HG02610 (cell line): ENCODE data around the gene CNNM1.

Experiments
- ATAC-seq: cut with Tn5 transposase; IDR thresholded peaks from one replicate; pipeline ENCODE4 v1.9.1; 2021; ENCODE audit warnings: mild to moderate bottlenecking, moderate library complexity; ENCODE audit not compliant: unreplicated experiment

The CNNM1 gene

DNA sequence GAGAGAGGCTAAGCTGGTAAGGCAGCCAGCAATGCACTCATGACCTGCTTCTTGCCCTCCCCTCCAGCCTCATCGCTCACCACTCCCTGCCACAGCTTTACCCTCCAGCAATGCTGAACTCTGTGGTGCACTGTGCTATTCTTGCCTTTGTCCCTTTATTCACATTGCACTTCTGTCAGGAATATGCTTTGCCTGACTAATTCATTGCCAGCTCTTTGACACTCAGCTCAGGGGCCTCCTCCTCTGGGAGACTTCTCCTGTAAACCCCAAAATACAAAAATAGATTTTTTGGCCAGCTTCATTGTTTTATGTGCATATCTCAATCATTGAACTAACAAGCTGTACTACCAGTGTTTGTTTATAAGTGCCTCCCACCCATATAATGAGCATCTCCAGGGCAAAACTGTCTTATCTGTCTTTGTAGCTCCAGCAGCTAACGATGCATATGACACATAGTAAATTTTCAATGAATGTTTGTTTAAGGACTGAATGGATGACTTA, 8.2 kb downstream of the CNNM1 start:
- no peak for ATAC-seq

DNA sequence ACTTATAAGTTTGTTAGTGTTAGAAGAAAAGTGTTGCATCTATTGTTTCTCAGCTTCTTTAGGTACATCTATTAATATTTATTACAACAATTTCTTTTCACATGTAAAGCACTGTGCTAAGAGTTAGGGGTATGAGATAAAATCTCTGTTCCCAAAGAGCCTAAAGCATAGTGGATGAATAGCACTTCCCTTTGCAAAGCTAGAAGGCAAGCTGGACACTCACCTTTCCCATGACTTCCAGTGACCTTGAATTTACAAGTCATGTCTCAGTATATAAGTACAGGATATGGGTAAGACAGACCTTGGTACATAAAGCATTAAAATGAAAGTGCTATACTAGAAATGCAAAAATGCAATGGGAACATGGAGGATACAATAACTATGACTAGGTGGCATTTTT, 8.7 kb downstream of the CNNM1 start:
- no peak for ATAC-seq

DNA sequence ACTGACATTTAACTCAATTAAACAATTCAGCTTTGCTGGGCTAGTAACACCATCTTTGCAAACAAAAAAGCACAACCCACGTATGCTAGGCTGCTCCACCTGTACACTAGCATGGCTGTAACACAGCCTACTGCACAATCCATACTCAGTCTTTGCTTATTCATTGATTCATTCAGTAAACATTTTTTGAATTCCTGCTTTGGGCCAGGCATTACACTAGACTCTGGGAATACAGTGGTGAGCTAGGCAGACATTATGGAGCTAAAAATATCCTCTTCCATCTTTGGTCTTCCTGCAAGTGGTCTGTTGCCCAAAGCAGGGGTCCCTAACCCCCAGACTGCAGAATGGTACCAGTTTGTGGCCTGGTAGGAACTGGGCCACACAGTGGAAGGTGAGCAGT, 9.9 kb downstream of the CNNM1 start:
- ATAC-seq = no peak

DNA sequence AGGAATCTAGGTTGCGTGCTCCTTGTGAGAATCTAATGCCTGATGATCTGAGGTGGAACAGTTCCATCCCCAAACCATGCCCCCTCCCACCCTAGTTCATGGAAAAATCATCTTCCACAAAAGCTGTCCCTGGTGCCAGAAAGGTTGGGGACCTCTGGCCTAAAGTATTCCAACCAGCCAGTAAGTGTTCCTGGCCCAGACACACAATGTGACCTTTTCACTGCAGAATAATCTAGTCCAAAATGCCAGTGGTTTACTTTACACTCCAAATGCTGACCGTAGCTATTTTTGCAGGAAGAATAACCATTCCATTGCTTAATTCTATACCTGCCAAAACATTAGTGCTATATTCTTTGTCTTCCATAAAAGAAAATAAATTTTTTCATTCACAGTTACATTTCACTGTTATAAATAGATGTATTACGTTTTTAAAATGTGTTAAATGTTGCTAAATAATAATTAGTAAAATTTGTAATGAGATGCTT, 10.4 kb downstream of the CNNM1 start:
- ATAC-seq = no peak

DNA sequence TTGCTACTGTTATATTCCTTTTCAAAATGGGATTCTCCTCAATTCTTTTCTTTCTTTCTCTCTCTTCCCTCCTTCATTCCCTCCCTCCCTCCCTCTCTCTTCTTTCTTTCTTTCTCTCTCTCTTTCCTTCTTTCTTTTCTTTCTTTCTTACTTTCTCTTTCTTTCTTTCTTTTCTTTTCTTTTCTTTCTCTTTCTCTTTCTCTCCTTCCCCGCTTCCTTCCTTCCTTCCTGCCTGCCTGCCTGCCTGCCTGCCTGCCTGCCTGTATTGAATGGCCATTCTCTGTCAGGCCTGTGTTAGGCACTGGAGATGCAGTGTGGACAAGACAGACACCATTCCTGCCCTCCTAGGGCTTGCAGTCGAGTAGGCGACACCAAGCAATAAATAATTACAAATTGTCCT, 11.5 kb downstream of the CNNM1 start:
- ATAC-seq = no peak

DNA sequence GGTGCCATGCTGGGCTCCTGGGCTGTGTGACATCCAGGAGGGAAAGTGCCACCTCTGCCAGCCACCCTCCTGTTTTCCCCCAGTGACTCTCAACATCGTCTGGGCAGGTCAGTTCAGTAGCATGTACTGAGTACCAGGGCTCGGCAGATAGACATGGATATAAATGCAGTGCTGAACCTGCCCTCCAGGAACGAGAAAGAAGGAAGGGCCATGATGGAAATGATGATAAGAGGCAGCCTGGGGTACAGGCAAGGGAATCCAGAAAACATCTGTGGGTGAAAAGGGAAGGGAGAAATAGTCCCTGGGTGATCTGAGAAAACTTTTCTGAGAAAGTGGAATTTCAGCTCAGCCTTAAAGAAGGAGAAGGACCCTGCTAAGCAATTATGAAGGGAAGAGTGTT, 12.1 kb downstream of the CNNM1 start:
- no peak for ATAC-seq

DNA sequence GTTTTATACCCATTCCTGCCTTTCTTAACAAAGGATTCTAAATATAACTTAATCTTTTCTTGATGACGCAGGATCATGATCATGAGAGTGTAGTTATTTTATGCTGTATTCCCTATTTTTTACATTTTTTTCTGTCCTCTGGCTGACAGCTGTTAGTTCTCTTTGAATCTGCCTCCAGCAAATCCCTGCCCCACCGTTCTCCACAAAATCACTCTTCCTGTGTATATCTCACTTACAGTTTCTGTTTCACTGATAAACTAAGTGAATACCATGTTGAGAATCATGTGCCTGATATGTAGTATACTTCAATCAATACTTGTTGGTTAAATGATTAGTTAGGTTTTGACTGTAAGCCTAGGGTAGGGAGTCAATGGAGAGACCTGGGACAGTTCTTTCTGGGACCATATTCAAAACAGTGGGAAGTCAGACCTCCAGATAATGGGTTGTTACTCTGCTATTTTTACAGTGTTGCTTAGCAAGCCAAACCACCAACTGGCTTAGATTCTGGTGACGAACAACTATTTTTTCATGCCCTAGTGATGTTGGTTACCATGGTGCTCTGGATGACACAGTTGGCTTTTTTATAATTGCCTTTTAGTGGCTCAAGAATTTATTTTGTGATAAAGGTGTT, 12.8 kb downstream of the CNNM1 start:
- ATAC-seq = peak; percentile 55

DNA sequence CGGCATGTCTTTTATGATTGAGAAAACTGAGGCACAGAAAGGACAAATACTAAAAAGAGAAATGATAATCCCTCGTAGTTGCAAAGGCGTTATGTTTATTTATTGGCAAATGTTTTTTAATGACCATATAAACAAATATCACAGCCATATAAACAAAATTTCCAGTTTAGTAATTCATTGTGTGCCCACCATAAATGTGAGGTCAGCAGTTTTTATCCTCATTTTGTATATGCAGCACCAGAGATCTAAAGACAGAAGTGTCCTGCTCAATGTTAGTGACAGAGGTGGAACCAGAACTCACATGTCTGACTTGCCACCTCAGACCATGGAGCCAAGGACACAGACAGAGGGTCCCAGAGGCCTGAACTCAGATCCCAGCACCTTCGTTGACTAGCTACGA, 14.1 kb downstream of the CNNM1 start:
- no peak for ATAC-seq

DNA sequence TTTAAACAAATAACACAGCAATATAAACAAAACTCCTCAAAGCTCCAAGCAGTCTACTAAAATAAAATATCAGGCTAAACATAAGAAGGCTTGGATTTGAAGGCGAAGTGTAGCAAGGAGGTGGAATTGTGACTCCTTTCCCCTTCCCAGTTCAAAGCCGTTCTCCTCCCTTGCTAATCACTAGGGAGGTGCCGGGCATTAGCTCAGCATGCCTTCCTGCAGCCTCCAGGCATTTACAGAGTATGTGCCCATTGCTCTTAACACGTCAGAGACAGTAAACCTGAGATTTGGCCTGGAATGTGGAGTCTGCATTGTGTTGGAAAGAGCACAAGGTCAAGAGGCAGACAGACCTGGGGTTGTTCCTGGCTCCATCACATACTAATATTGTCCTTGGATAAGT, 15.6 kb downstream of the CNNM1 start:
- no peak for ATAC-seq

DNA sequence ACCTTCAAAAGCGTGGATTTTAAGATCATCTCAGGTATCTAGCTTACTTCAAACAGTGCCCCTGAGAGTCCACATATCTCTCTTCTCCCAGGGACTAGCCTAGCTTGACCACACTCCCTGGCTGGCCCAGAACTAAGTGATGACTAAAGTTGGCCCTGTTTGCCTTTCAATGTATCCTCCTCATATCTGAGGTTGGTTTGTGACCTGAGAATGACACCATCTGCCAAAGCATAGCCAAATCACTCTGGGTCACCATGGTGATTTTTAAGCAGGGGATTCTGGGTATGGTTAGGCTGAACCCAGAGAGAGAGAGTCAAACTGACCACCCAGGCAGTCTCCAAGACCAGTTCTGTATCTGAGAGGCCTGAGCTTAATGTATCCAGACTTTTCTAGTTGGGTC, 16.2 kb downstream of the CNNM1 start:
- peak; percentile 57 for ATAC-seq

DNA sequence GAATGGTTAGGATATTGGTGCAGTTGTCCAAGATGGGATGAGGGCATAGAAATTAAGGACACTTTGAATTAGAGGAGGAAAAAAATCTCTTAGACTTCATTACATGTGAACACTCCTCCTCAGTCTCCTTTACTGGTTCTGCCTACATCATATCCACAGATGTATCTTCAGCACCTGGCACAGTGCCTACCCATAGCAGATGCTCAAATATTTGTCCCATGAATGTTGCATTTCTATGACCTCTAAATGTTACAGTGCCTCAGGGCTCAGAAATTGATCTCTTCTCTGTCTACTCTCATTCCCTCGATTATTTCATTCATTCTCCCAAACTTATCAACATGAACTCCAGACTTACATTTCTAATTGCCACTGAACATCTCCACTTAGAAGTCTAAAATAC, 17.1 kb downstream of the CNNM1 start:
- ATAC-seq = no peak

DNA sequence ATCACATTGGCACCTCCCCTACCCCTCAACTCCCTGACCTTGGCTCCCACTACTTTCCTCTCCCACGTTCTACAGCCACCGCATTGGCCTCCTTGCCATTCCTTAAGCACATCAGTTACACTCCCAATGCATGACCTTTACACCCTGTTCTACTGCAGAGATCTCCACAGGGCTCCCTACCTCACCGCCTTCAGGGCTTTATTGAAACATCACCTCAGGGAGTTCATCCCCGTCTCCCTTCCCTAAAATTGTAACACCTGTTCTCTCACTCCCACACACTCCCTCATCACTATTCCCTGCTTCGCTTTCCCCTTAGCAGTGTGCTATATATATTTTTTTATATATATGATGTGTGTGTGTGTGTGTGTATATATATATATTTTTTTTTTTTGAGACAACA, 18.5 kb downstream of the CNNM1 start:
- ATAC-seq = no peak

DNA sequence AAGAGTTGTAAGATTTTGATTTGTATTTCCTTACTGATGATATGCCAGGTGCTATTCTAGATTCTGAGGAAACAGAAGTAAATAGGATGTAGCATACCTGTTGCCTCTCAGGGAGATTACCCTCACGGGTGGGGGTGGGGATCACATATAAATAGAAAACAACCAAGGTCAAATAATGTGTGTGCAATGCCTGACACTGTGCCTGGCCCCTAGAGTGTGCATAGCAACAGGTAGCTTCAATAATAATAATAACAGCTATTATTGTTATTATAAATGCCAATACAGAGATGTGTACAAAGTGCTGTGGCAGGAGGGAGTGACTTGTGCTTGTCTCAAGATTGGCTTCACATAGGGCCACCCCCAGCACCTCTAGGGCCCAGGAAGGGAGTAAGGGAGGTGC, 24.0 kb downstream of the CNNM1 start:
- ATAC-seq = no peak

DNA sequence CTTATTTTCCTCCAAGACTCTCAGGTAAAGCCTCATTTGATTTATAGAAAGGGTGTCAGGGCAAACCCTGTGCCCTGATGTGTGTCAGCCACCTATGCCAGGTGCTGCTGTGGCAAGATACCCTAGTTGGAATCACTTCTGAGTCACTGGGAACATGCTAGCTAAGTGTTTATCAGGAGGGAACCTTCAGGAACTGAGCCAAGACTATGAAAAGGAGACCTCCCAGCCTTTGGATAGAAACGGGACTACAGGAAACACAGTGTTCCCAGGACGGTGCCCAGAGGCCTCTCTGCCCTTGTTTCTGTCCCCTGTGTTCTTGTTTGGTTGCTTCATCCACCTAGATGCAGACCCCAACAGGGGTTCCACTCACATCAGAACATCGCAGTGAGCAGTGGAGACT, 28.5 kb downstream of the CNNM1 start:
- no peak for ATAC-seq

DNA sequence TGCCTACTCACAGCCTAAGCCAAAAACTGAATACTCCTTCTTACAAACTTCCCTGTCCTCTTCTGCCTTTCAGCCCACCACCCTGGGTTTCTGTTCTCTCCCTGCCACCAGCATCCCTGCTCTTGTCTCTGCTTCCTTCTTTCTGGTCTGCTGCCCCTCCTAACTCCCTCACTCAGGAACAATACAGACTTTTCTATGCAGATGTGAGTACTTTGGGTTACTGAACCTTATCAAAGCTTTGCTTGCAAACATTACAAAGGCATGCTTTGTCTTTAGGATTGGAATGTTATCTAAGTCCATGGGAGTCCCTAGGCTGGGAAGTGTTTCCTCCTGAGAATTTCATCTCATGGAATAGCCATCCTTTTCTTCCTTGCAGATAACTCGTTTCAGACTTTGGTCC, 28.9 kb downstream of the CNNM1 start:
- no peak for ATAC-seq

DNA sequence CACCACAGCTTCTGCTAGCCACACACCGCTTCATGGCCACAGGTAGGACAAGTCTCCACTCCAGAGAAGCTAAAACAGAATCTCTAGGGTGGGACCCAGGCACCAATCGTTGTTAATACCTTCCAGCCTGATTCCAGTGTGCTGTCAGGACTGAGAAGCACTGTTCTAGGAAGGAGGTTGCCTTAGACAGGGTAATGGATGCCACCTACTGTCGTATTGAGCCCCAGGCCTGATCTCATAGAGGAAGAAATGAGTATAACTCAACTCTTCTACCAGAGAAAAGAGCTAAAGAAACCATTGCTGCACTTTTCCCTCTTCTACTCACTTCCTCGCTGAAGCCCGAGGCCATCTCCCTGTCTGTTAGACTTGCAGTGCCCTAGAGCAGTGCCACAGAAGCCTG, 31.8 kb downstream of the CNNM1 start:
- ATAC-seq = no peak

DNA sequence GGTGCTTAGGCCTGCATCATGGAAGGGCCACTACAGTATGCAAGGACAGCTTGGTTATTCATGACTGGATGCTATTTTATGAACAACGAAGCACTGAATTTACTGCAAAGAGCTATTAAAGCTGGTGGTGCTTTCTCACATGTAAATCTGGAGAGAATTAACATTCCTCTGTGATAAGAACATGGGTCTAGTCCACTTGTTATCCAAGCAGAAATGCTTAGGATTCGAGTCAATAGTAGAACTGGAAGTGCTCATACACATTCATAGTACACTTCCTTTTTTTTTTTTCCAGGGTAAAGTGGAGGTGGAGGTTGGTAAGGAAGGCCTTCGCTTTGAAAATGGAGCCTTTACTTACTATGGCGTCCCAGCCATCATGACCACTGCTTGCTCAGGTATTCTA, 35.0 kb downstream of the CNNM1 start:
- ATAC-seq = no peak

DNA sequence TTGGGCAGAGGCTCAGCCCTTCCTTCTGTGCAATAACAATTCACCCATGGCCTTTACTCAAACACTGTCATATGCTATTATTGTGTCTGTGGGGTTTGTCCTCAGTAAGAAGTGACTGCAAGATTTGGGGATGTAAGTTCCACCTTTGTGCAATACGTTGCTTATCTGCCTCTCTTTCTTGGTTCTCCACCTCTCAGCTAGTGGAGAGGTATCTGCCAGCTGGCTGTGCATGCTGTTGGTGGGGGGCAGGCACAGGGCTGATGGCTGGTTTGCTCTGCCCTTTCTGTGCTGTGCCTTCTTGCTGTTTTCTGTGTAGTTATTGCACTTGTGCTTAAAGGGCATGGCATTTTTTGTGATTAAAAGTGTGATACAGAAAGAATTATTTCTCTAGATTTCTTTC, 36.2 kb downstream of the CNNM1 start:
- no peak for ATAC-seq

DNA sequence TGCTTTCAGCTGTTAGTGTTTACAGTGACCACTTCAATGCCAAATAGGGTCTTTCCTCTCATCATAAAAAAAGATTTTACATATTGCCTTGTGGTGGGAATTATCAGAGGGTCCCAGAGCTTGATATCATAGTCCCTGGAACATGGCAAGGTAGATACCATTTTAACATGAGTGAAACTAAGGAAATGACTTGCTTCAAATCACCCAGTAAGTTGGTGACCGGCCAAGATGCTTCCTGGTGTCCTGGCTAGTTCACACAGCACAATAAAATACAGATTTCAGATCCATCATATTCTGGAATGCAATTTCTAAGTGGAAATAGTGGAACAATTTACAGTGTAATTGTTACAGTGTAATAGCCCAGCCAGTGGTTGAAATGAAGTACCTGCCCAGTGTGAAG, 36.6 kb downstream of the CNNM1 start:
- ATAC-seq = no peak

DNA sequence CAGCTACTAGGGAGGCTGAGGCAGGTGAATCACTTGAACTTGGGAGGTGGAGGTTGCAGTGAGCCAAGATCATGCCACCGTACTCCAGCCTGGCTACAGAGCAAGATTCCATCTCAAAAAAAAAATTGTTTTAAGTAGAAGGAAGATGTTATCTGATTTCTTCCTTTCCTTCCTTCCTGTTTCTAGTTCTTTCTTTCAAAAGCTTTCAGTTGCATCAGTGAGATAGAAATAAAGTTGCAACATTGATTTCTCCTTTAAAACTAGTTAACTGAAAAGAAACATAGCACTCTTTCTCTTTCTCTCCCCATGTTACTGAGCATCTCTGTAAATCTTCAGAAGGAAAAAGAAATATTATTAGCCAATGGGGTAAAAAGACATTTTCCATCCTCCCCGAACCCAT, 37.5 kb downstream of the CNNM1 start:
- no peak for ATAC-seq

DNA sequence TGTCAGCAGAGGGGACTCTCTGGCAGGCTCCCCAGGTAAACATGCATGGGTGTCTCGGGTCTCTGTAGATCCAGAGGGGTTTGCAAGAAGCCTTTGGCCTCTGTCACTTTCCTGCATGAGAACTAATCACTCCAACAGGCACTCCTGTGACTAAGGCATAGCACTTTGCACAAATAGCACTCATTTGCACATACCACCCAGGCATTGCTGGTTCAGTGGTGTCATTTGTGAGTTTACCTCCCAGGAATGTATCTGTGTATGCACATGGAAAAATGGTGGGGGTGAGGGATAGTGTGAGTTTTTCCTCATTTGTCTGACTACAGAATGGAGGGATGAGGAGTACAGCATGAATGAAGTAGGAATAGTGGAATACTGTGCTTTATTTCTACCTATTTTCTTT, 39.5 kb downstream of the CNNM1 start:
- ATAC-seq = no peak

DNA sequence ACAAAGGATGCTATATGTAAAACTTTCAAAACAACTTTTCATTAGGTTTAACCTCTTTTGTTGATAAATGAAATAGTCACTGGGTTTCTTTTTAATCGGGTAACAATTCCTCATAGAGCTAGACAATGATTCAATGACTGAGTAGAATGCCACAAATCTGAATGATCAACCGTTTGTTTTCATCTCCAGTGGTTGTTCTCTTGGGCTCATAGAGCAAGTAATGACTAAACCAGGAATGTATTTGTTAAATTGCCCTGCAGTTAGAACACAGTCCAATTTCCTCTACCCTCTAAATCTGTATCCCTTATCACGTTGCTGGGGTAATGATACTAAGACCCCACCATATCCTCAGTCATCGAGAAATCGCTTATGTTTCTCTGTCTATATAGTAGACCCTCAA, 40.0 kb downstream of the CNNM1 start:
- no peak for ATAC-seq

DNA sequence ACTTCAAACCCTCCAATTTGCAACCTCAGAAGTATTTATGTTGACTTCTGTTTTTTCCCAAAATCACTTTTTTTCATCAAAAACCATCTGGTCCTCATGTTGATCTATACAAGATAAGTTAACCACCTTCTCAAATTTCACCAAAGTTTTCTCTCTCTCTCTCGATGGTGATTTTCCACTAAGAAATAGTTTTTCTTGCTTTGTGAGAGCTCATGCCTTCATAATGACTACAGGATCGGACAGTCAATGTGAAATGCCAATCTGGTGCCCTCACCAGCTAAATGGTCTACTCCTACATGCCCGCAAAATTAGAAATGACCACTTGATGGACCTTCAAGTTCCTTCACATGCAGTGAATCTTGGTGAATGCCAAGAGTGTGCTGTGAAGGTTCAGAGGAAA, 40.4 kb downstream of the CNNM1 start:
- no peak for ATAC-seq
